B cell (primary cell): ENCODE results near the gene QSOX1. TPM values are rescaled to one million over a fixed set of nuclear protein-coding genes. Genes with fewer than 3 reads are reported as not detected.

Experiments
- ATAC-seq: fragments of 200-7000 bp; cut with Tn5 transposase; one replicate; pipeline ENCODE4 v1.10.0; 2021; ENCODE audit warnings: low read depth, mild to moderate bottlenecking, moderate number of reproducible peaks, moderate library complexity
- CTCF ChIA-PET: fragments of 350-600 bp; sonication (Branson Sonifier 250); formaldehyde crosslinking; loops from one replicate; lab custom pipeline; 2021; ENCODE audit warnings: antibody characterized with exemption, inconsistent platforms; lab: Charles Lee
- POLR2A ChIA-PET: fragments of 350-600 bp; sonication (Branson Sonifier 250); formaldehyde crosslinking; loops from one replicate; lab custom pipeline; 2021; ENCODE audit warnings: antibody characterized with exemption; lab: Charles Lee
- DNase-seq: peaks from one replicate; pipeline ENCODE4 v3.0.0; 2013
- H2AFZ ChIP-seq: 2 replicates; pipeline ENCODE4 v1.6.1; 2012; ENCODE audit warnings: mild to moderate bottlenecking, low read depth, low read length; ENCODE audit not compliant: insufficient read depth, poor library complexity, severe bottlenecking
- H3K27ac ChIP-seq, 2 donors: 1 replicate in 1 of 2; 2 replicates in 1 of 2; pipeline ENCODE4 v1.5.1; 2012 to 2013; ENCODE audit warnings: low read length in 2 of 2, mild to moderate bottlenecking in 2 of 2, moderate library complexity in 1 of 2
- H3K27me3 ChIP-seq, 4 experiments: fragments of 200-600 bp in 1 of 4; sonication (generic) in 1 of 4; replicated peaks in 1 of 4; 1 replicate in 2 of 4; 2 replicates in 2 of 4; pipeline versions ENCODE4 v1.6.1 to v1.7.0; 2013 to 2016; ENCODE audit warnings: low read length in 3 of 4, mild to moderate bottlenecking in 2 of 4, mixed read lengths in 1 of 4, moderate library complexity in 1 of 4; ENCODE audit not compliant: insufficient read depth in 4 of 4, control insufficient read depth in 3 of 4; ENCODE audit errors: control extremely low read depth in 1 of 4
- H3K36me3 ChIP-seq, 2 experiments: replicated peaks in 1 of 2; 1 replicate in 1 of 2; 2 replicates in 1 of 2; pipeline versions ENCODE4 v1.6.1 to v1.7.1; 2013; ENCODE audit warnings: low read length in 1 of 2; ENCODE audit not compliant: insufficient read depth in 2 of 2, control insufficient read depth in 1 of 2; ENCODE audit errors: control extremely low read depth in 1 of 2, extremely low read depth in 1 of 2
- H3K4me1 ChIP-seq, 2 donors: fragments of 200-600 bp in 1 of 2; sonication (generic) in 1 of 2; 1 replicate in 1 of 2; 2 replicates in 1 of 2; pipeline versions ENCODE4 v1.5.1 to v1.6.1; 2013 to 2017; ENCODE audit warnings: low read length in 2 of 2; ENCODE audit not compliant: control insufficient read depth in 2 of 2, insufficient read depth in 2 of 2
- H3K4me2 ChIP-seq: replicated peaks from 2 replicates; pipeline ENCODE3; 2012; ENCODE audit warnings: mild to moderate bottlenecking, low read depth, low read length; ENCODE audit not compliant: poor library complexity, severe bottlenecking
- H3K4me3 ChIP-seq, 5 experiments: fragments of 200-600 bp in 1 of 5; sonication (generic) in 1 of 5; 1 replicate in 3 of 5; 2 replicates in 2 of 5; pipeline versions ENCODE4 v1.5.1 to v1.7.0; 2011 to 2016; ENCODE audit warnings: low read length in 4 of 5, mild to moderate bottlenecking in 4 of 5, low read depth in 2 of 5, control low read depth in 1 of 5, moderate library complexity in 1 of 5; ENCODE audit not compliant: insufficient read depth in 1 of 5; ENCODE audit errors: control extremely low read depth in 1 of 5, extremely low read depth in 1 of 5
- H3K79me2 ChIP-seq: fragments of 200-600 bp; sonication (generic); one replicate; pipeline ENCODE4 v1.6.0; 2016; ENCODE audit warnings: low read length; ENCODE audit not compliant: control insufficient read depth, insufficient read depth
- H3K9ac ChIP-seq: fragments of 200-600 bp; sonication (generic); 2 replicates; pipeline ENCODE4 v1.6.1; 2017; ENCODE audit warnings: mild to moderate bottlenecking, low read length, moderate library complexity
- H3K9me3 ChIP-seq, 3 donors: one replicate each; pipeline versions ENCODE4 v1.6.1 to v1.7.1; 2013; ENCODE audit warnings: low read length in 2 of 3; ENCODE audit not compliant: control insufficient read depth in 2 of 3, insufficient read depth in 1 of 3; ENCODE audit errors: control extremely low read depth in 1 of 3
- H4K20me1 ChIP-seq: 2 replicates; pipeline ENCODE4 v1.6.0; 2012; ENCODE audit warnings: mild to moderate bottlenecking, low read length; ENCODE audit not compliant: insufficient read depth, control insufficient read depth, poor library complexity, severe bottlenecking
- H3K27ac Mint-ChIP-seq: one replicate; pipeline ENCODE4 v1.8.0; 2021; ENCODE audit warnings: mixed read lengths
- H3K27me3 Mint-ChIP-seq: one replicate; pipeline ENCODE4 v1.8.0; 2021; ENCODE audit warnings: mixed read lengths
- H3K4me1 Mint-ChIP-seq: one replicate; pipeline ENCODE4 v1.8.0; 2021; ENCODE audit warnings: mixed read lengths
- H3K4me3 Mint-ChIP-seq: one replicate; pipeline ENCODE4 v1.8.0; 2021; ENCODE audit warnings: mixed read lengths
- H3K9me3 Mint-ChIP-seq: one replicate; pipeline ENCODE4 v1.8.0; 2022; ENCODE audit warnings: mixed read lengths; ENCODE audit not compliant: insufficient read depth
- EZH2 ChIP-seq: IDR thresholded peaks from 2 replicates; pipeline ENCODE4 v1.6.1; 2012; ENCODE audit warnings: borderline replicate concordance, low read depth, mild to moderate bottlenecking, moderate library complexity, low read length; ENCODE audit not compliant: insufficient read depth, poor library complexity, severe bottlenecking
- WGBS: methylation state at CpG from one replicate; pipeline ENCODE4 v1.1.5; 2013; ENCODE audit warnings: missing lambda C conversion rate; ENCODE audit not compliant: insufficient coverage; 5-methylcytosine and 5-hydroxymethylcytosine counted together
- intact Hi-C: fragments of 100-400 bp; cut with micrococcal nuclease; formaldehyde crosslinking; loops from one replicate; pipeline ENCODE4 v1.10.0; 2022
- polyA plus RNA-seq: library from polyadenylated mRNA; depleted of rRNA; stranded (reverse); fragments of >200 nt; gene quantifications from 2 replicates; pipeline ENCODE4 v1.2.3, GENCODE V29; 2012
- total RNA-seq, 2 donors: library from RNA; stranded (reverse); fragments of 120-200 nt in 1 of 2; gene quantifications; 1 replicate in 1 of 2; 2 replicates in 1 of 2; pipeline versions ENCODE4 v1.2.3 to v1.2.4, GENCODE V29; 2013 to 2022
- TF ChIP-seq, protein P1 (sequence below): fragments of 200-600 bp; IDR thresholded peaks from one replicate; pipeline ENCODE4 v1.8.0; 2022; ENCODE audit warnings: antibody characterized with exemption, mild to moderate bottlenecking

QSOX1 gene
- total and polyA plus RNA-seq, 2 donors (not counting 1 experiment from before 2014, with no cell fraction given), result 11.4 to 20.6 TPM

DNA sequence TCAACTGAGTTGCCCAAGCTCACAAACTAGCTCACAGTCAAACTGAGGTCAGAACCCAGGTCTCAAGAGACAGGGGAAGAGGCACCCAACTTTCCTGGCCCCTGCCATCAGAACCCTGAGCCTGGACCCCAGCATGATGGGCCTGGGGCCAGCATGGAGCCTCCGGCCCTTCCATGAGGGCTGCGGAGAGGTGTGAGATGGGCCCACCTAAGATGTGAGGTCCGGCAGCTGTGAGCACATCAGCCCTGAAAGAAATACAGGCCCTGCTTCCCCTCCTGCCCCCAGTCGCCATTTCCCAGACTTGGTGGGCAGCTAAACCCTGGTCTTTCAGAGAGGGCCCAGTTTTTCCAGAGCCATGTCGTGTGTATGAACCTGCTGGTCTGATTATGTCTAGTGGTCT is 30.6 kb downstream of the QSOX1 start:
- POLR2A ChIA-PET, result no interaction called here
- peaks cover 0 to 17% of the 10 kb centered on the region in 2 experiments for H3K36me3 ChIP-seq
- no peak overlapping the region for H3K27ac Mint-ChIP-seq
- H2AFZ ChIP-seq, result no peak overlapping the region
- no peaks in the 10 kb centered on the region for H3K4me1 ChIP-seq
- no peaks in the 10 kb centered on the region for H3K79me2 ChIP-seq
- H3K9ac ChIP-seq, result no peak overlapping the region
- no peak overlapping the region for H3K27ac ChIP-seq
- intact Hi-C loops, result no loop called here
- H3K9me3 Mint-ChIP-seq, result no peaks in the 10 kb centered on the region
- no peaks in the 10 kb centered on the region for H3K4me1 Mint-ChIP-seq
- CTCF ChIA-PET, result no interaction called here
- no peak for TF ChIP-seq EZH2
- TF ChIP-seq, protein P1, sequence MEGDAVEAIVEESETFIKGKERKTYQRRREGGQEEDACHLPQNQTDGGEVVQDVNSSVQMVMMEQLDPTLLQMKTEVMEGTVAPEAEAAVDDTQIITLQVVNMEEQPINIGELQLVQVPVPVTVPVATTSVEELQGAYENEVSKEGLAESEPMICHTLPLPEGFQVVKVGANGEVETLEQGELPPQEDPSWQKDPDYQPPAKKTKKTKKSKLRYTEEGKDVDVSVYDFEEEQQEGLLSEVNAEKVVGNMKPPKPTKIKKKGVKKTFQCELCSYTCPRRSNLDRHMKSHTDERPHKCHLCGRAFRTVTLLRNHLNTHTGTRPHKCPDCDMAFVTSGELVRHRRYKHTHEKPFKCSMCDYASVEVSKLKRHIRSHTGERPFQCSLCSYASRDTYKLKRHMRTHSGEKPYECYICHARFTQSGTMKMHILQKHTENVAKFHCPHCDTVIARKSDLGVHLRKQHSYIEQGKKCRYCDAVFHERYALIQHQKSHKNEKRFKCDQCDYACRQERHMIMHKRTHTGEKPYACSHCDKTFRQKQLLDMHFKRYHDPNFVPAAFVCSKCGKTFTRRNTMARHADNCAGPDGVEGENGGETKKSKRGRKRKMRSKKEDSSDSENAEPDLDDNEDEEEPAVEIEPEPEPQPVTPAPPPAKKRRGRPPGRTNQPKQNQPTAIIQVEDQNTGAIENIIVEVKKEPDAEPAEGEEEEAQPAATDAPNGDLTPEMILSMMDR, result no peak
- no peak for DNase-seq
- H3K4me3 Mint-ChIP-seq, result no peak overlapping the region
- ATAC-seq, result no peak
- no peak overlapping the region for H3K4me2 ChIP-seq
- H3K9me3 ChIP-seq, result no peaks in the 10 kb centered on the region
- no peaks in the 10 kb centered on the region for H3K27me3 ChIP-seq
- 94% methylated on average over 5 of the region's 5 CpGs for WGBS
- H3K4me3 ChIP-seq, result no peak overlapping the region
- H3K27me3 Mint-ChIP-seq, result no peaks in the 10 kb centered on the region
- H4K20me1 ChIP-seq, result no peaks in the 10 kb centered on the region

DNA sequence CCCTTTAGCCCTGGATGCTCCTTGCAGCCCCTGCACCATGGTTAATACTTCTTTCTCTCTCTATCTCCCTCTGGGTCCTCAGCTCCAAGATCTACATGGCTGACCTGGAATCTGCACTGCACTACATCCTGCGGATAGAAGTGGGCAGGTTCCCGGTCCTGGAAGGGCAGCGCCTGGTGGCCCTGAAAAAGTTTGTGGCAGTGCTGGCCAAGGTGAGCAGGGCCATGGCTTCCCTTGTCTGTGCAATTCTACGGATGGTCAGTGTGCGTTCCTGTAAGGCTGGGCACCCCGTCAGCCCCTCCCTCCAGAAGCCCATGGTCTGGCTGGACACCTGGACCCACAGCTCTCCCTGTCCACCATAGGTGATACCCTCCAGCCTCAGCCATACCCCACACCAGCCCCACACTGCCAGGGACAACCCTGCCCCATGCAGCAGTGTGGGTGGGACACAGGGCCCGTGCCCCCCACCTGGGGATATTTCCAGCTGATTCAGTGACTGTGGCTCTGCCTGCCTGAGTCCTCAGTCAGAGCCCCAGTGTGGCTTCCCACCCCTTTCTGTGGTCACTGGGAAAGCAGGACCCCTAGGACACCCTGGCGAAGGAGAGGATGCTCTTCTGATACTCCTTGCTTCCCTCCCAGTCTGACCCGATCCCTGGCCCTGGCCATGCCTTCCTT is 31.4 kb downstream of the QSOX1 start:
- Histone ChIP-seq H3K4me1 (no peaks in the 10 kb centered on the region), H3K4me2 (no peak overlapping the region), H2AFZ (no peak overlapping the region), H3K4me3 (no peak overlapping the region), H3K9me3 (no peaks in the 10 kb centered on the region), H3K79me2 (no peaks in the 10 kb centered on the region), H3K36me3 (peaks cover 0 to 20% of the 10 kb centered on the region in 2 experiments), H3K9ac (no peak overlapping the region), H4K20me1 (no peaks in the 10 kb centered on the region), H3K27ac (no peak overlapping the region), H3K27me3 (no peaks in the 10 kb centered on the region)
- WGBS, result 95% methylated on average over 8 of the region's 9 CpGs
- DNase-seq, result no peak
- intact Hi-C loops, result no loop called here
- ChIA-PET POLR2A (no interaction called here), CTCF (no interaction called here)
- H3K9me3 Mint-ChIP-seq, result no peaks in the 10 kb centered on the region
- H3K27me3 Mint-ChIP-seq, result no peaks in the 10 kb centered on the region
- H3K27ac Mint-ChIP-seq, result no peak overlapping the region
- TF ChIP-seq, protein P1, result no peak
- TF ChIP-seq EZH2, result no peak
- H3K4me3 Mint-ChIP-seq, result no peak overlapping the region
- no peaks in the 10 kb centered on the region for H3K4me1 Mint-ChIP-seq
- ATAC-seq, result no peak
